HFFc6 (cell line): ENCODE results near the gene FAM50B. TPM values are rescaled to one million over a fixed set of nuclear protein-coding genes. Genes with fewer than 3 reads are reported as not detected.
A peak's percentile ranks its signal among the peaks of the same experiment; 100 is the strongest.

Experiments
- DNase-seq: peaks from one replicate; pipeline ENCODE4 v3.0.0-alpha.2; 2018
- H3K27ac Mint-ChIP-seq: 2 replicates; pipeline ENCODE4 v1.8.0; 2020; ENCODE audit warnings: mild to moderate bottlenecking, mixed read lengths
- H3K27me3 Mint-ChIP-seq: 2 replicates; pipeline ENCODE4 v1.8.0; 2021; ENCODE audit warnings: mild to moderate bottlenecking, moderate library complexity, mixed read lengths; ENCODE audit not compliant: insufficient read depth
- H3K36me3 Mint-ChIP-seq: 2 replicates; pipeline ENCODE4 v1.8.0; 2021; ENCODE audit warnings: low read depth, mixed read lengths
- H3K4me1 Mint-ChIP-seq: 2 replicates; pipeline ENCODE4 v1.8.0; 2020; ENCODE audit warnings: low read depth, mixed read lengths
- H3K4me3 Mint-ChIP-seq: 2 replicates; pipeline ENCODE4 v1.8.0; 2020; ENCODE audit warnings: mild to moderate bottlenecking, moderate library complexity, mixed read lengths
- H3K9me3 Mint-ChIP-seq: 2 replicates; pipeline ENCODE4 v1.8.0; 2020; ENCODE audit warnings: mild to moderate bottlenecking, mixed read lengths
- CTCF ChIP-seq: fragments of 200-600 bp; sonication (generic); IDR thresholded peaks from 2 replicates; pipeline ENCODE4 v1.5.0; 2021; ENCODE audit warnings: antibody characterized with exemption, mild to moderate bottlenecking
- total RNA-seq, 6 experiments: library from RNA; stranded (reverse); fragmentation: NEBNext Ultra II Directional; extraction: Animal tissue kit (Norgen Biotek cat#: 25700); gene quantifications; 2 replicates in 1 of 6; 3 replicates in 5 of 6; pipeline ENCODE4 v1.2.3, GENCODE V29; 2021

FAM50B gene
- total RNA-seq, 6 experiments from 2014 or later: 8.0 to 11.7 (median 10.2) TPM

DNA sequence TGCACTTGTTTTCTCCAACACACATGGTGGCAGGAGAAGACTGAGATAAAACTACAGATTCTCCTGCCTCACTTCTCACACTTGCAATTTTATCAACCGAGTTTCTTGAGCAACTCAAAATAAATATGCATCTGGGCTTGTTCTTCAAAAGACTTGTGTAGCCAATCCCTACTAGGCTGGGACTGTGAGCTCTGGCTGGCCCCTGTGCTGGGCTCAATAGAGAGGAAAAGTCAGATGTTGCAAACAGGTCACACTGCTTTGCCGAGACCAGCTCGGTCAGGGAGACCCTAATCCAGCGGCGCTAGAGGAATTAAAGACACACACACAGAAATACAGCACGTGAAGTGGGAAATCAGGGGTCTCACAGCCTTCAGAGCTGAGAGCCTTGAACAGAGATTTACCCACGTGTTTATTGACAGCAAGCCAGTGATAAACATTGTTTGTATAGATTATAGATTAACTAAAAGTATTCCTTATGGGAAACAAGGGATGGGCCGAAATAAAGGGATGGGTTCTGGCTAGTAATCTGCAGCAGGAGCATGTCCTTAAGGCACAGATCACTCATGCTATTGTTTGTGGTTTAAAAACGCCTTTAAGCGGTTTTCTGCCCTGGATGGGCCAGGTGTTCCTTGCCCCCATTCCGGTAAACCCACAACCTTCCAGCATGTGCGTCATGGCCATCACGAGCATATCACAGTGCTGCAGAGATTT, 32.7 kb downstream of the FAM50B start:
- TF ChIP-seq CTCF: no peak
- no peaks in the 10 kb centered on the region for H3K36me3 Mint-ChIP-seq
- H3K27ac Mint-ChIP-seq: no peak overlapping the region

DNA sequence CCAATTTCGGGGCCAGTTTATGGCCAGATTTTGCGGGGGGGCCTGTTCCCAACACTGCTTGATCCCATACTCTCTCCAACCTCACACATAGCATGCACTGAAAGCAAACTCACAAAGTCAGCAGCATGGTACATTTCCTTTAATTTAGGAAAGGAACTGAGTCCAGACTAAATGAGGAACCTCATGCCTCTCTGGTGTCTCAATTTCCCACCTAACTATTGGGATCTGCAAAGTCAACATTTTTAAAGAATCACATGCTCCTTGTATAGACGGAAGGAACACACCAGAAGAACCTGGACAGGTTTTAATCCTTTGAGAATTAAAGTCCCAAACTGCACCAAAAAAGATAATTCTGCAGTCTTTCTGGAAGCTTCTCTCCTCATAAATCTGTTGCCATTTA, 33.3 kb downstream of the FAM50B start:
- peak overlapping the region; percentile 90 for H3K27ac Mint-ChIP-seq
- peaks cover 47% of the 10 kb centered on the region for H3K4me1 Mint-ChIP-seq
- peak overlapping the region; percentile 41; the same call in 1 of the 2 replicates for H3K4me3 Mint-ChIP-seq
- H3K27me3 Mint-ChIP-seq: peaks cover 4% of the 10 kb centered on the region
- no peak for TF ChIP-seq CTCF
- H3K9me3 Mint-ChIP-seq: no peaks in the 10 kb centered on the region
- DNase-seq: no peak
- H3K36me3 Mint-ChIP-seq: no peaks in the 10 kb centered on the region

More for the DNA sequence above, 32.7 kb downstream of the FAM50B start:
- H3K4me3 Mint-ChIP-seq: no peak overlapping the region
- DNase-seq: no peak
- peaks cover 45% of the 10 kb centered on the region for H3K4me1 Mint-ChIP-seq
- H3K27me3 Mint-ChIP-seq: peaks cover 4% of the 10 kb centered on the region
- no peaks in the 10 kb centered on the region for H3K9me3 Mint-ChIP-seq

DNA sequence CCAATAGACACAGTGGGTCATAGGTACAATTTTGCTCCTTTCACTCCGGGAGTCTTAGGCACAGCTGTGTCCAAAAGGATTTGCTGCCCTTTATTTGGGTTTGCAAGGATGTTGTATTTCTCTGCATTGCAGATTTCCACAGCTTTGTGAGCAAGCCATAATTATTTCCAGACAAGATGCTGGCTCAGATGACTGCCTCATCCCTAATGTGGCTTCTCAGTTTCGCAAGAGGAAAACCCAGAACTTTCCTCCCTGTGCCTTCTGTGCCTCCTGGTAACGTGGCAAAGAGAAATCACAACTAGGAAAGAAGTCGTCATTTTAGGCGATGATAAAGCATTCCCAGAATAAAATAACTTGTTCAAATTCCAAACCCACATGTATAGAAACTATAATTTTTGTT, 33.7 kb downstream of the FAM50B start:
- Mint-ChIP-seq H3K27ac (peak overlapping the region; percentile 90), H3K36me3 (no peaks in the 10 kb centered on the region), H3K4me3 (peak overlapping the region; percentile 41; the same call in 1 of the 2 replicates), H3K4me1 (peaks cover 51% of the 10 kb centered on the region), H3K9me3 (no peaks in the 10 kb centered on the region), H3K27me3 (peaks cover 4% of the 10 kb centered on the region)
- no peak for TF ChIP-seq CTCF
- peak; percentile 78 for DNase-seq

DNA sequence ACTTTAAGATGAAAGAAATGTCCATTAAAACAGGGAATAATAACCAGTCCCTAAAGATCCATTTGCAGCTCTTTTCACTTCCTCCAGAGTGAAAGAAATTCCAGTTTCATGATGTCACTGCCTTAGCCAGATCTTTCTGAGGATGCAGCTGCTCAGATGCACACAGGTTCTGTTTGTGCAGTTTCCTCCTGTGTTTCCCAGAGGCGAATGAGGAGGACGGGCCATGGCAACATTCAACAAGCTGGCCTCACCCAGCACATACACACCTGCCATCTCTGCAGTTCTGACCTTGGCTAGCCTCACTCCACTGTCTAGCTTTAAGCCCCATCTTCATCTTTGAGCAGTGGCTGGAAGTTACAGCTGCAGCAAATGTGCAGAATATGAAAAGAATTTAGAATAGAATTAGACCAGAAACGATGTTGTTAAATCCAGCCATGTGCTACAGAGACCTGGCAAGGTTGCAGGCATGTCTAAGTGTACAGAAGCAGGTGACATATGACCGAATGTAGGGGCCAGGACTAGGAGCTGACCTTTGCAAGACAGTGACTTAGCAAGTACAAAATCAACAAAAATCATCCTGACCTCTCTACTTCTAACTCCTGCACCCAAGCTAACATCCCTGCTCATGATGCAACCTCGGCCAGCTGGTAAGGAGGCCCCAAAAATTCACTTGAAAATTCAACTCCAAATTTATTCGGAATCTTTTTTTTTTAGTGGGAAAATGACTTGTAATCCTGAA, 35.0 kb downstream of the FAM50B start:
- Mint-ChIP-seq H3K4me1 (peaks cover 53% of the 10 kb centered on the region), H3K4me3 (peak overlapping the region; percentile 67)

More for the DNA sequence above, 35.0 kb downstream of the FAM50B start:
- no peaks in the 10 kb centered on the region for H3K9me3 Mint-ChIP-seq
- peak overlapping the region; percentile 90 for H3K27ac Mint-ChIP-seq
- no peaks in the 10 kb centered on the region for H3K36me3 Mint-ChIP-seq
- H3K27me3 Mint-ChIP-seq: peaks cover 4% of the 10 kb centered on the region
- TF ChIP-seq CTCF: no peak
- DNase-seq: peak; percentile 56
